GM21619 (cell line): ENCODE results near the gene AFM.

Experiments
- ATAC-seq: cut with Tn5 transposase; IDR thresholded peaks from one replicate; pipeline ENCODE4 v1.9.1; 2021; ENCODE audit not compliant: unreplicated experiment

AFM gene, protein sequence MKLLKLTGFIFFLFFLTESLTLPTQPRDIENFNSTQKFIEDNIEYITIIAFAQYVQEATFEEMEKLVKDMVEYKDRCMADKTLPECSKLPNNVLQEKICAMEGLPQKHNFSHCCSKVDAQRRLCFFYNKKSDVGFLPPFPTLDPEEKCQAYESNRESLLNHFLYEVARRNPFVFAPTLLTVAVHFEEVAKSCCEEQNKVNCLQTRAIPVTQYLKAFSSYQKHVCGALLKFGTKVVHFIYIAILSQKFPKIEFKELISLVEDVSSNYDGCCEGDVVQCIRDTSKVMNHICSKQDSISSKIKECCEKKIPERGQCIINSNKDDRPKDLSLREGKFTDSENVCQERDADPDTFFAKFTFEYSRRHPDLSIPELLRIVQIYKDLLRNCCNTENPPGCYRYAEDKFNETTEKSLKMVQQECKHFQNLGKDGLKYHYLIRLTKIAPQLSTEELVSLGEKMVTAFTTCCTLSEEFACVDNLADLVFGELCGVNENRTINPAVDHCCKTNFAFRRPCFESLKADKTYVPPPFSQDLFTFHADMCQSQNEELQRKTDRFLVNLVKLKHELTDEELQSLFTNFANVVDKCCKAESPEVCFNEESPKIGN

DNA sequence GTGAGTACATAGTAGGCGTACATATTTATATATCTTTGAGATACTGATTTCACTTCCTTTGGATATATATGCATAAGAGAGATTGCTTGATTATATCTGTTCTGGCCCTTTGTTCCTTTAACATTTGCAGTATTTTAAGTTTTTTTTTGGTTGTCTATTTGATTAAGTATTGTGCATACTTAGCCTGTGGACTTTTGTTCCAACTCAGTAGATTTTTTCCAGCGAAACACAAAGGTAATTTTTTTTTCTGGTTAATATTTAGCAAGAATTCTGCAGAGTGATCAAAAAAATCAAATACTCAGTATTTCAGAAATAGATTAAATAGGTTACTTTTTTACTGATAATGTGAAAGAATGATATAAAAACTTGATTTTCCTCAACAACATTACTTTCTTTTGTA is at the start of gene AFM:
TSS of gene AFM (plus strand) at position 388 of the 400 bp plus-strand sequence. CDS start 31 bp downstream, outside the sequence.
- no peak for ATAC-seq

- no peak for ATAC-seq
Observed at GRCh38 chr4:73431813-73432168, 49.8 kb upstream of the AFM start.

DNA sequence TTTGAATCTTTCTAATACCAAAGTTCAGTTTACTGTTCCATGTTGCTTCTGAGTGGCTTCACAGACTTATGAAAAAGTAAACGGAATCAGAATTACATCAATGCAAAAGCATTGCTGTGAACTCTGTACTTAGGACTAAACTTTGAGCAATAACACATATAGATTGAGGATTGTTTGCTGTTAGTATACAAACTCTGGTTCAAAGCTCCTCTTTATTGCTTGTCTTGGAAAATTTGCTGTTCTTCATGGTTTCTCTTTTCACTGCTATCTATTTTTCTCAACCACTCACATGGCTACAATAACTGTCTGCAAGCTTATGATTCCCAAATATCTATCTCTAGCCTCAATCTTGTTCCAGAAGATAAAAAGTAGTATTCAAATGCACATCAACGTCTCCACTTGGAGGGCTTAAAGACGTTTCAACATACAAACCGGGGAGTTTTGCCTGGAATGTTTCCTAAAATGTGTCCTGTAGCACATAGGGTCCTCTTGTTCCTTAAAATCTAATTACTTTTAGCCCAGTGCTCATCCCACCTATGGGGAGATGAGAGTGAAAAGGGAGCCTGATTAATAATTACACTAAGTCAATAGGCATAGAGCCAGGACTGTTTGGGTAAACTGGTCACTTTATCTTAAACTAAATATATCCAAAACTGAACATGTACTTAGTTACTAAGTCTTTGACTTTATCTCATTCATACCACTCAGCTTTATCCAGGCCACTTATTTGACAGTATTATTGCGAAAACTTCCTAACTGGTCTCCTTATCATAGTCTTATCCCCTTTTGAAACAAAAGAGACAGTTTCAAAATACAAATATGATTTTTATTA is 49.2 kb upstream of the AFM start:
- ATAC-seq: no peak

DNA sequence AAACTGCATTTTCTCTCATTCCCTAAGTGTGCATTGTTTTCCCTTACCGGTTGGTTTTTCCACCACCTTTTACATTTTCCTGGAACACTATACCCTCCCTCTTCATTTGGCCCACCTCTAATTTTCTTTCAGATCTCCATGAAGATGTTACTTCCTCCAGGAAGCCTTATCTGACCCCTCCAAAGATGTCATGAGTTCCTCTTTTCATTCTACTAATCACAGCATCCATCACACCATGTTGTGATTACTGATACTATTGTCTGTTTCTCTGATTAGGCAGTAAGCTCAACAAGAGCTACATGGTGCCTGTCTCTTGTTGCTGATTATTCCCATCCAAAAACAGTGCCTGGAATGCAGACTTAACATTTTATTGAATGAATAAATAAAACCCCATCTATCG is 48.4 kb upstream of the AFM start:
- no peak for ATAC-seq

- peak; percentile 61 for ATAC-seq
Observed at GRCh38 chr4:73434311-73434710, 47.2 kb upstream of the AFM start.

- ATAC-seq: no peak
Observed at GRCh38 chr4:73435984-73436383, 45.6 kb upstream of the AFM start, which contains the start of gene AFP. TSS of gene AFP (plus strand) at chr4:73436221. CDS start at chr4:73436263, 42 bp downstream.

- no peak for ATAC-seq
Observed at GRCh38 chr4:73436674-73437557, 44.6 kb upstream of the AFM start.

GRCh38 chr4:73437558-73437956 is 44.0 kb upstream of the AFM start:
- no peak for ATAC-seq

DNA sequence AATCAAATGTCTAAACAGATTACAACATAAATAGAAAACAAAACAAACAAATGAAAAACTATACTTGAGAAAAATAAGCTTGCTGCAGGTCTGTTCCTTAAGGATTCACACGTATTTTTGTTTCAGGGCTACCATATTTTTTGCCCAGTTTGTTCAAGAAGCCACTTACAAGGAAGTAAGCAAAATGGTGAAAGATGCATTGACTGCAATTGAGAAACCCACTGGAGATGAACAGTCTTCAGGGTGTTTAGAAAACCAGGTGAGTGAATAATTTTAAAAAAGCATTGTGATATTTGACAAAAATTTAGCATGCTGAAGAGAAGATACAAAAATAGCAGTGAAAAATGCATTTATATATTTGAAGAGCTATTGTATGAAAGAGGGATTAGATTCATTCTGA is 43.5 kb upstream of the AFM start:
- no peak for ATAC-seq

DNA sequence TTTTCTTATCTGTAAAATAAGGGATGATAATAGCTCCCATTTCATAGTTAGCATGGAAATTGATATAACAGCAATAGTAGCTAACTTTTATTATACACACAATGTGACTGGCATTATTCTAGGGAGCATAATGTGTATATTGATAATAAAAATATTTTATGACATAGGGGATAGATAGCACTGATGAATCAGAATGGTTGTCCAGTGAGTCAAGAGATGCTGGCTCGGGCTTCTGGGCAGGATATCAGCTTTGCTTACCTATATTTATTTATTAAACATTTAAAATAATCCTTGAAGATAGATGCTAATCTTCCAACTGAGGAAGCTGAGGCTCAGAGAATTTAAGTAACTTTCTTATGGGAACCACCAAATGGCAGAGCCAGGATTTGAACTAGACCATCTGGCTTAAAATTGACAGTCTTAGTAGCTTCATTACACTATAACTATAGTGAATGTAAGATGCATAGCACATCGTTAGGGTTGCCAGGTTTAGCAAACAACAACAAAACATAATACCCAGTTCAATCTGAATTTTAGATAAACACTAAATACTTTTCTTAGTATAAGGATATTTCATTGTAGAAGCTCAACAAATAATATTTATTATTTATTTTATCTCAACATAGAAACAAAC is 42.8 kb upstream of the AFM start:
- ATAC-seq: no peak

DNA sequence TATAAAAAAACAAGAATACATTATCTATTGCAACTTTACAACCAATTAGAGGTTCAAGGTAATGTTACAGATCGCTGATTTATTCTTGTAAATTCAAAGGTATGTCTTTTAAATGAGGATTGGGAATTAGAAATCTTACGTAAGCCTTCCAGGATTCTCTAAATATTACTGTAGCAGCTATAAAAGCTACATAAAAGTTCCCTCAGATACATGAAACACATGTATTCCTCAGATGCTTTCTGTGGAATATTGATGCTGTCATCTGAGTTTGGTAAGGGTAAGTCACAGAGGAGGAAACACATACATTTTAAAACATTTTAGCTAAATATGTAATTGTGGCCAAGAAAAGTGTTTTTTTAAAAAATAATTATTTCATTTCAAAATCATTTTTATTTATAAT is 42.1 kb upstream of the AFM start:
- no peak for ATAC-seq

- no peak for ATAC-seq
Observed at GRCh38 chr4:73439991-73440390, 41.6 kb upstream of the AFM start.

GRCh38 chr4:73440653-73441052 is 40.9 kb upstream of the AFM start:
- ATAC-seq: no peak

GRCh38 chr4:73442275-73442674 is 39.3 kb upstream of the AFM start:
- ATAC-seq: no peak

GRCh38 chr4:73443224-73443623 is 38.3 kb upstream of the AFM start:
- ATAC-seq: no peak

DNA sequence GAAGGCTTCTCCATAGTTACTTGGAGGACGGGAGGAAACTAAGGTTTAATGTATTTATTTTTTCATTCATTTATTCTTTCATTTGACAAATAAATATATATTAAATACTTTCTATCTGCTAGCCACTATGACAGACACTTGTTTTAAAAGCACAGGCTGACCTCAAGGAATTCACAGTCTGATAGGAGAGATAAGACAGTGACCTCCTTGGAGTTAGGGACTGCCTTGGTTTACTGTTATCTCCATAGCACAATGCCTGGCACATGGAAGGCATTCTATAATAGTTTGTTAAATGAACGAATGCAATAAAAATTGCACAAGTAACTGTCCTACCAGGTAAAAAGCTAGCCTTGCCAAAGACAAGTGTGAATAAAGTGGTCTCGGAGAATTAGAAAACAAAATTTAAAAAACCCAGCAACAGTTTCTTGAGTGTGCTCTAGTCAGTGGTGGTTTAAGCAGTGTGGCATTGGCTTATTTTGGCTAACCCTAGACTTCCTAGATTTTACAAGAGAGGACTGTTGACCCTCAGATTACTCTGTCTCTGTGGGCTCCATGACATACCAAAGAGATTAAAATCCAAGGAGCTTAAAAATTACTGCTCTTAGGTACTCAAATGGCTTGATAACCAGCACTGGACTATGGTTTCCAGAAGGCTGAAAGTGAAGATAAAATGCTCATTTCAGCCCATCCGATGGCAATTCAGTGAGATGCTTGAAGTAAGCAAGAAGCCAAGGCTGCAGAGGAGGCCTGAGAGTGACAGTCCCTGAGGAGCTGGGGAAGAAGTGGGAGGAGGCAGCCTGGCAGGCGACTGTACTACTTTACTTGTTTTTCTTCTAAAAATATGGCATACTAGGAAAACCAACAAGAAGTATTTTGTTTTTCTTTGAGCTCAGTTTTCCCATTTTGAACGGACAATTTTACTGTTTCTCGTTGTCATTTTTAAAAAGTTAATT is 35.9 kb upstream of the AFM start:
- no peak for ATAC-seq

DNA sequence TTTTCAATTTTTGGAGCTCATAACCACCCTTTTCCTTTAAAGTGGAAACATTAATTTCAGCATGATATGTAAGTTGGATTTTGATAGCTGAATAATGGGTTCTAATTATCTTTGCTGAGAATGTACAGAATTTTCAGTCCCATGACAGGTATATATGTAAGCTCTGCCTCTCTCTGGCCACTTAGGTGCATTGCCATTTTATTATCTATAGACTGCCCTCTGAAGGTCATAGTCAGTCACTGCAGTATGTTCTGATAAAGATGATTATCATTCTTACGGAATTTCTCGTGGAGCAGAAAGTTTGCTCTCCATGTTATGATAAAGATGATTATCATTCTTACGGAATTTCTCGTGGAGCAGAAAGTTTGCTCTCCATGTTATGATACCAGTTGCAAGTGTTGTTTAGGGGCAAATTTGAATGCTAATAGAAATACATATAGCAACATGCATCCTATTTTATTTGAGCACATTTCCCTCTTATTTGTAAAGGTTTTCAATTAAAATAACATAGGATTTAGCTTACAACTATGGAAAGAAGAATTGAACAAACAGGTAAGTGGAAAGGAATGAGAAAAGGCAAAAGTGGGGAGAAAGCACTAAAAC is 35.1 kb upstream of the AFM start:
- peak; percentile 99 for ATAC-seq

- no peak for ATAC-seq
Observed at GRCh38 chr4:73447671-73448070, 33.9 kb upstream of the AFM start.
